Skeletal muscle satellite cell (primary cell): ENCODE data around the gene ZNF607. TPM values are rescaled to one million over a fixed set of nuclear protein-coding genes. Genes with fewer than 3 reads are reported as not detected.
"Not testable (repeated sequence)": the region's sequence is repeated elsewhere in the genome, so short reads cannot be mapped to it uniquely, and the experiment has no call there.

ENCODE experiments used
- H3K27me3 ChIP-seq: 2 replicates; pipeline ENCODE4 v1.7.0; 2013; ENCODE audit warnings: low read length; ENCODE audit not compliant: control insufficient read depth, insufficient read depth
- H3K36me3 ChIP-seq: 2 replicates; pipeline ENCODE4 v1.7.0; 2013; ENCODE audit warnings: mild to moderate bottlenecking, control low read depth, low read length; ENCODE audit not compliant: insufficient read depth
- H3K4me1 ChIP-seq: 2 replicates; pipeline ENCODE4 v1.7.0; 2013; ENCODE audit warnings: low read length; ENCODE audit not compliant: control insufficient read depth, insufficient read depth
- H3K4me2 ChIP-seq: 2 replicates; pipeline ENCODE4 v1.7.0; 2013; ENCODE audit warnings: mild to moderate bottlenecking, low read length
- H3K4me3 ChIP-seq: 2 replicates; pipeline ENCODE4 v1.7.0; 2013; ENCODE audit warnings: low read length
- H3K9ac ChIP-seq: 2 replicates; pipeline ENCODE4 v1.7.0; 2013; ENCODE audit warnings: mild to moderate bottlenecking, low read depth, low read length, moderate library complexity
- H3K9me3 ChIP-seq: replicated peaks from 2 replicates; pipeline ENCODE4 v1.7.0; 2013; ENCODE audit warnings: mild to moderate bottlenecking, control low read depth, low read length
- total RNA-seq: library from RNA; depleted of rRNA; stranded (reverse); fragments of >200 nt; gene quantifications from 2 replicates; pipeline ENCODE4 v1.2.3, GENCODE V29; 2012; rRNA removed

The ZNF607 gene
- 2.0 and 2.3 TPM in 2 replicates for total RNA-seq

GRCh38 chr19:37719111-37719926 is at the start of gene ZNF607:
Gene ZNF607 (minus strand): TSS chr19:37719761. CDS start chr19:37711618, 8,143 bp downstream.
- H3K9ac ChIP-seq, result peak within 1 kb of the TSS; percentile 89
- no peaks in the 10 kb centered on the region for H3K36me3 ChIP-seq
- peaks cover 7% of the 10 kb centered on the region for H3K4me1 ChIP-seq
- H3K27me3 ChIP-seq, result no peaks in the 10 kb centered on the region
- peak within 1 kb of the TSS; percentile 91 for H3K4me3 ChIP-seq
- H3K4me2 ChIP-seq, result peak within 1 kb of the TSS; percentile 92
- H3K9me3 ChIP-seq, result no peaks in the 10 kb centered on the region

DNA sequence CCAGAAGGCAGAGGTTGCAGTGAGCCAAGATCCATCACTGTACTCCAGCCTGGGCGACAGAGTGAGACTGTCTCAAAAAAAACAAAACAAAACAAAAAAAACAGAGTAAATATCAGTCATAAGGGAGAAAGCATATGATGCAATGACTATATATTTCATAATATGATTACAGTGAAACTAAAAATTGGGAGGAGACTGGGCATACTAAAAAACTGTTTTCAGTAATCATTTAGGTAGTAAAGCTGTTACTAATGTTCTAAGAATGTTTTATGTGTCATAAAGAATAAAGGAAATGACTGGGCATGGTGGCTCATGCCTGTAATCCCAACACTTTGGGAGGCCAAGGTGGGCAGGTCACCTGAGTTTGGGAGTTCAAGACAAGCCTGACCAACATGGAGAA is 43.9 kb upstream of the ZNF607 start:
- Histone ChIP-seq H3K4me1 (no peaks in the 10 kb centered on the region), H3K36me3 (peaks cover 15% of the 10 kb centered on the region), H3K9ac (no peak overlapping the region), H3K27me3 (no peaks in the 10 kb centered on the region), H3K4me3 (no peak overlapping the region), H3K9me3 (no peaks in the 10 kb centered on the region), H3K4me2 (no peak overlapping the region)

- H3K4me1 ChIP-seq, H3K27me3 ChIP-seq, H3K4me2 ChIP-seq, H3K9me3 ChIP-seq, H3K9ac ChIP-seq, H3K4me3 ChIP-seq: not testable (repeated sequence)
- H3K36me3 ChIP-seq, result peaks cover 10% of the 10 kb centered on the region
Measured at GRCh38 chr19:37757683-37758082, 38.1 kb upstream of the ZNF607 start.

- Histone ChIP-seq H3K4me1 (no peaks in the 10 kb centered on the region), H3K27me3 (no peaks in the 10 kb centered on the region), H3K9me3 (peaks cover 23% of the 10 kb centered on the region), H3K9ac (no peak overlapping the region), H3K4me2 (no peak overlapping the region), H3K4me3 (no peak overlapping the region), H3K36me3 (peaks cover 17% of the 10 kb centered on the region)
Measured at GRCh38 chr19:37738371-37738770, 18.8 kb upstream of the ZNF607 start.

DNA sequence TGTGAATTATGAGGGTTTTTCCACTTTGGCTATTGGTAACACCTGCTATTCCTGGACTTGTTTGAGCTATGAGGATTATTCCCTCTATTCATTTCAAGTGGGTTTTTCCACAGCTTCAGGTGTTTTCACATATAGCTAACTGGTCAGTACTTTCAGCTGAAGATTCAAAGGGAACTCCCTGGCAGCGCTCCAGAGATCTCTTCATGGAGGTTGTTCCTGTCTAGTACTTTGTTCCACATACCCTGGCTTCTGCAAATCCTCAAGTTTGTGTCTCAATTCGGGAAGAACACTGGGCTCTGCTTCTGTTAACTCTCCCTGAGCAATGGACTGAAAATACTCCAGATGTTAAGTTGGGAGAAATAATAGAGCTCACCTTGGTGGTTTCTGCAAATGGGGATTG is 5.6 kb upstream of the ZNF607 start:
- Histone ChIP-seq H3K9ac (no peak overlapping the region), H3K4me3 (no peak overlapping the region), H3K36me3 (no peaks in the 10 kb centered on the region), H3K4me1 (no peaks in the 10 kb centered on the region), H3K4me2 (no peak overlapping the region), H3K9me3 (no peaks in the 10 kb centered on the region), H3K27me3 (no peaks in the 10 kb centered on the region)

DNA sequence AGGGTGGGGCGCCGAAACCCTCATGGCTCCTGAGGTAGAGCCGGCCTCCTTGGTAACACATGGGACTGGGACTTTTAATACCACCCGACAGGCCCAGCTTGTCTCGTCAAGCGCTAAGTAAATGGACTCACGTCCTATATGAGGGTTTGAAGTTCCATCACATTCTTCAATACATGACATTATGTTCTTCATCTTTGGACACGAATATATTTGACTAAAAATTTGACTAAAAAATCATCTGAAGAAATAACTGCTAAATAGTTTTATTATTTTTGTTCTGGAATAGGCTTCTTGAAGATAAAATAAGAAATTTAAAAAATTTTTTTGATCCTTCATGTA is 335 bp upstream of the ZNF607 start:
- Histone ChIP-seq H3K9ac (peak overlapping the region; percentile 89), H3K27me3 (no peaks in the 10 kb centered on the region), H3K9me3 (no peaks in the 10 kb centered on the region), H3K4me3 (peak overlapping the region; percentile 91), H3K4me1 (peaks cover 7% of the 10 kb centered on the region), H3K36me3 (no peaks in the 10 kb centered on the region), H3K4me2 (peak overlapping the region; percentile 92)

- Histone ChIP-seq H3K9me3 (no peaks in the 10 kb centered on the region), H3K9ac (peak overlapping the region; percentile 89), H3K4me1 (peaks cover 7% of the 10 kb centered on the region), H3K36me3 (no peaks in the 10 kb centered on the region), H3K27me3 (no peaks in the 10 kb centered on the region), H3K4me3 (peak overlapping the region; percentile 91), H3K4me2 (peak overlapping the region; percentile 92)
Measured at GRCh38 chr19:37718304-37718703, 1.3 kb downstream of the ZNF607 start.

GRCh38 chr19:37716140-37716539 is 3.4 kb downstream of the ZNF607 start:
- Histone ChIP-seq H3K27me3 (no peaks in the 10 kb centered on the region), H3K9me3 (no peaks in the 10 kb centered on the region), H3K4me3 (no peak overlapping the region), H3K9ac (no peak overlapping the region), H3K4me2 (no peak overlapping the region), H3K4me1 (peaks cover 7% of the 10 kb centered on the region), H3K36me3 (peaks cover 4% of the 10 kb centered on the region)

GRCh38 chr19:37706052-37706605 is 13.4 kb downstream of the ZNF607 start:
- H3K9me3 ChIP-seq, result no peaks in the 10 kb centered on the region
- peaks cover 31% of the 10 kb centered on the region for H3K36me3 ChIP-seq
- no peak overlapping the region for H3K4me2 ChIP-seq
- no peaks in the 10 kb centered on the region for H3K27me3 ChIP-seq
- no peak overlapping the region for H3K4me3 ChIP-seq
- no peak overlapping the region for H3K9ac ChIP-seq
- H3K4me1 ChIP-seq, result no peaks in the 10 kb centered on the region

GRCh38 chr19:37699057-37699456 is 20.5 kb downstream of the ZNF607 start:
- H3K9me3 ChIP-seq, result peaks cover 31% of the 10 kb centered on the region
- H3K4me2 ChIP-seq, result no peak overlapping the region
- H3K36me3 ChIP-seq, result peaks cover 47% of the 10 kb centered on the region
- no peaks in the 10 kb centered on the region for H3K27me3 ChIP-seq
- H3K9ac ChIP-seq, result no peak overlapping the region
- H3K4me1 ChIP-seq, result no peaks in the 10 kb centered on the region
- H3K4me3 ChIP-seq, result no peak overlapping the region

DNA sequence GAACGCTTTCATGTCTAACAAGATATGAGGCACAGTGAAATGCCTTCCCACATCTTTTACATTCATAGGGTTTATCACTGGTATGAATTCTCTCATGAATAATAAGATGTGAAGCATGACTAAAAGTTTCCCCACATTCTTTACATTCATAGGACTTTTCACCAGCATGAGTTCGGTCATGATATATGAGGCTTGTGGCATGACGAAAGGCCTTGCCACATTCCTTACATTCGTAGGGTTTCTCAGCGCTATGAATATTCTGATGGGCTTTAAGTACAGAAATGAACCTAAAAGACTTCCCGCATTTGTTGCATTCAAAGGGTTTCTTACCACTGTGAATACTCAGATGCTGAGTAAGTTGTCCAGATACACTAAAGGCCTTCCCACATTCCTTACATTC is 21.3 kb downstream of the ZNF607 start:
- Histone ChIP-seq H3K4me3 (no peak overlapping the region), H3K9me3 (peaks cover 33% of the 10 kb centered on the region)

More for the DNA sequence above, 21.3 kb downstream of the ZNF607 start:
- Histone ChIP-seq H3K36me3 (peaks cover 43% of the 10 kb centered on the region), H3K27me3 (no peaks in the 10 kb centered on the region), H3K4me1 (no peaks in the 10 kb centered on the region), H3K4me2 (no peak overlapping the region), H3K9ac (no peak overlapping the region)
